HEK293 (cell line): ENCODE data around the gene CHST8.
A peak's percentile ranks its signal among the peaks of the same experiment; 100 is the strongest.

Source experiments
- CTCF ChIA-PET: fragments of 350-600 bp; formaldehyde crosslinking; extraction: SDS; loops from one replicate; lab custom pipeline; 2021; ENCODE audit warnings: antibody characterized with exemption; lab: Yijun Ruan, JAX
- POLR2A ChIA-PET: fragments of 300-600 bp; formaldehyde crosslinking; extraction: SDS; loops from one replicate; lab custom pipeline; 2020; ENCODE audit warnings: antibody characterized with exemption, inconsistent platforms; lab: Yijun Ruan, JAX
- H3K27ac ChIP-seq: fragments of 200-500 bp; sonication (Bioruptor generic); 2 replicates; pipeline ENCODE4 v1.5.1; 2014; ENCODE audit warnings: low read depth, low read length, control low read depth, inconsistent platforms; ENCODE audit errors: extremely low read depth
- H3K36me3 ChIP-seq, 2 experiments: fragments of 200-500 bp in 1 of 2; sonication (Bioruptor generic) in 1 of 2; 1 replicate in 1 of 2; 2 replicates in 1 of 2; pipeline ENCODE4 v1.5.1; 2014 to 2017; ENCODE audit warnings: inconsistent platforms in 2 of 2, low read length in 2 of 2; ENCODE audit not compliant: control insufficient read depth in 2 of 2, insufficient read depth in 1 of 2
- H3K4me1 ChIP-seq: fragments of 200-500 bp; sonication (Bioruptor generic); 2 replicates; pipeline ENCODE4 v1.5.1; 2014; ENCODE audit warnings: mild to moderate bottlenecking, low read length, inconsistent platforms; ENCODE audit not compliant: control insufficient read depth, insufficient read depth
- H3K4me3 ChIP-seq: 2 replicates; pipeline ENCODE4 v1.5.1; 2011; ENCODE audit warnings: low read depth, mild to moderate bottlenecking, control low read depth, low read length, moderate library complexity
- H3K9me3 ChIP-seq: fragments of 200-500 bp; sonication (Bioruptor generic); 2 replicates; pipeline ENCODE4 v1.5.1; 2014; ENCODE audit warnings: low read depth, low read length, inconsistent platforms; ENCODE audit not compliant: control insufficient read depth, insufficient read depth
- EGR2 ChIP-seq: fragments of 450-650 bp; formaldehyde crosslinking; IDR thresholded peaks from 2 replicates; pipeline ENCODE4 v1.5.1; 2016; ENCODE audit warnings: low read depth, missing biosample characterization, missing genetic modification characterization
- GLI2 ChIP-seq: fragments of 450-650 bp; formaldehyde crosslinking; IDR thresholded peaks from 2 replicates; pipeline ENCODE4; 2017; ENCODE audit warnings: missing biosample characterization, missing genetic modification characterization, low read depth, borderline replicate concordance
- REPIN1 ChIP-seq: fragments of 450-650 bp; formaldehyde crosslinking; IDR thresholded peaks from 2 replicates; pipeline ENCODE4 v1.5.1; 2017; ENCODE audit warnings: missing biosample characterization, missing genetic modification characterization, low read depth
- ZEB2 ChIP-seq: fragments of 450-650 bp; formaldehyde crosslinking; IDR thresholded peaks from 2 replicates; pipeline ENCODE4 v1.5.1; 2016; ENCODE audit warnings: missing biosample characterization, missing genetic modification characterization
- ZIC2 ChIP-seq: fragments of 450-650 bp; formaldehyde crosslinking; IDR thresholded peaks from 2 replicates; pipeline ENCODE4 v1.5.1; 2016; ENCODE audit warnings: missing biosample characterization, missing genetic modification characterization
- ZNF114 ChIP-seq: fragments of 450-650 bp; formaldehyde crosslinking; IDR thresholded peaks from 2 replicates; pipeline ENCODE4 v1.5.0; 2017; ENCODE audit warnings: missing biosample characterization, missing genetic modification characterization
- ZNF221 ChIP-seq: fragments of 450-650 bp; formaldehyde crosslinking; IDR thresholded peaks from 2 replicates; pipeline ENCODE4 v1.5.1; 2017; ENCODE audit warnings: missing biosample characterization, missing genetic modification characterization, borderline replicate concordance
- ZNF248 ChIP-seq: fragments of 450-650 bp; formaldehyde crosslinking; IDR thresholded peaks from 2 replicates; pipeline ENCODE4 v1.5.1; 2017; ENCODE audit warnings: missing biosample characterization, missing genetic modification characterization
- ZNF350 ChIP-seq: fragments of 450-650 bp; formaldehyde crosslinking; IDR thresholded peaks from 2 replicates; pipeline ENCODE4 v1.5.0; 2017; ENCODE audit warnings: missing biosample characterization, mild to moderate bottlenecking, missing genetic modification characterization
- ZNF623 ChIP-seq: fragments of 450-650 bp; formaldehyde crosslinking; IDR thresholded peaks from 2 replicates; pipeline ENCODE4 v1.5.1; 2016; ENCODE audit warnings: missing biosample characterization, missing genetic modification characterization
- ZNF654 ChIP-seq: fragments of 450-650 bp; formaldehyde crosslinking; IDR thresholded peaks from 2 replicates; pipeline ENCODE4 v1.5.1; 2016; ENCODE audit warnings: low read depth, missing biosample characterization, missing genetic modification characterization
- TF ChIP-seq, protein P1 (sequence below): fragments of 450-650 bp; formaldehyde crosslinking; conservative IDR thresholded peaks from 2 replicates; pipeline ENCODE4 v1.5.1; 2016; ENCODE audit warnings: low read depth, missing biosample characterization, missing genetic modification characterization
- TF ChIP-seq, protein P2 (sequence below): fragments of 450-650 bp; formaldehyde crosslinking; IDR thresholded peaks from 2 replicates; pipeline ENCODE4 v1.5.1; 2016; ENCODE audit warnings: missing biosample characterization, missing genetic modification characterization
- TF ChIP-seq, protein P3 (sequence below): fragments of 450-650 bp; formaldehyde crosslinking; IDR thresholded peaks from 2 replicates; pipeline ENCODE4 v1.5.1; 2016; ENCODE audit warnings: missing biosample characterization, missing genetic modification characterization
- TF ChIP-seq, protein P4 (sequence below): fragments of 450-650 bp; formaldehyde crosslinking; IDR thresholded peaks from 2 replicates; pipeline ENCODE4 v1.5.1; 2016; ENCODE audit warnings: missing biosample characterization, missing genetic modification characterization, low read depth
- TF ChIP-seq, protein P5 (sequence below): fragments of 450-650 bp; formaldehyde crosslinking; IDR thresholded peaks from 2 replicates; pipeline ENCODE4 v1.5.1; 2017; ENCODE audit warnings: missing biosample characterization, missing genetic modification characterization

The CHST8 gene

DNA sequence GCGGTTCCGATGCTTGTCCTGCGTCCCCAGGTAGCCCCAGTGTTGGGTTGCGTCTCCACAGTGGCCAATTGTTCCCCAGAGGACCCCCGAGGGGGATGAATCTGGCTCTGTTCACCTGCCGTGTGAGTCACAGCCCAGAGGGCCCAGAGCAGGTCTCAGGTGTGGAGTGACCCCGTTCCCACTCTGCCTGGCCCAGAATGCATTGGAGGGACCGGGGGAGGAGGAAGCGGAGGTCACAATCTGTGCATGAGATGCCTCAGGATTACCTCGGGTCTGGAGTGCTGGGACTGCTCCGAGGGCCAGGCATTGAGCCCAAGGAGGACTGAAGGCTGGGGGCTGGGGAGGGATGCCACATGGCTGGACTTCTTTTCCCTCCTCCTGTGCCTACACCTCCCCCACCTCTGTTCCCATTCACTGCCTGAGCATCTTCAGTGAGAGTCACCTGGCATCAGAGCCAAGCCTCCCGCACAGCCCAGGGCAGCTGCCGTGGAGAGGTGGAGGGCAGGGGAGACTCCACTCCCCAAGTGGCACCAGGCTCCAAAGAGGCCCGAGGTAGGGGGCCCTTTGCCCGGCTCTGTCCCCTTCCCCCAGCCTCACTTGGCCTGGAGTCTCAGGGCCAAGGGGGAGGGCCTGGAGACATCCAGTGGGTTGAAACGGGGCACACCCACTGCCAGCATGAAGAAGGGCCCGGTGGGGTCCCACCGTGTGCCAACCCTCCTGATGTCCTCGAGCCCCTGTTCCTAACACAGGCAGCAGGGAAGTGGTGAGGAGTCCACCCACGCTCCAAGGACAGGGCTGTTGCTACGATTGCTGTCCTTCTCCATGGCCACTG, 81.1 kb downstream of the CHST8 start:
- no peak overlapping the region for H3K4me3 ChIP-seq
- CTCF ChIA-PET: interaction anchor here (0.7 kb wide), 1 partner anchor 28 kb away, joined by 4 read pairs; no protein-coding TSS in a partner anchor
- H3K4me1 ChIP-seq: no peaks in the 10 kb centered on the region
- no peaks in the 10 kb centered on the region for H3K36me3 ChIP-seq
- POLR2A ChIA-PET: no interaction called here
- H3K9me3 ChIP-seq: no peaks in the 10 kb centered on the region
- no peak overlapping the region for H3K27ac ChIP-seq
- no peak for TF ChIP-seq ZNF221 (tag by site-specific recombination)
- TF ChIP-seq, protein P1, sequence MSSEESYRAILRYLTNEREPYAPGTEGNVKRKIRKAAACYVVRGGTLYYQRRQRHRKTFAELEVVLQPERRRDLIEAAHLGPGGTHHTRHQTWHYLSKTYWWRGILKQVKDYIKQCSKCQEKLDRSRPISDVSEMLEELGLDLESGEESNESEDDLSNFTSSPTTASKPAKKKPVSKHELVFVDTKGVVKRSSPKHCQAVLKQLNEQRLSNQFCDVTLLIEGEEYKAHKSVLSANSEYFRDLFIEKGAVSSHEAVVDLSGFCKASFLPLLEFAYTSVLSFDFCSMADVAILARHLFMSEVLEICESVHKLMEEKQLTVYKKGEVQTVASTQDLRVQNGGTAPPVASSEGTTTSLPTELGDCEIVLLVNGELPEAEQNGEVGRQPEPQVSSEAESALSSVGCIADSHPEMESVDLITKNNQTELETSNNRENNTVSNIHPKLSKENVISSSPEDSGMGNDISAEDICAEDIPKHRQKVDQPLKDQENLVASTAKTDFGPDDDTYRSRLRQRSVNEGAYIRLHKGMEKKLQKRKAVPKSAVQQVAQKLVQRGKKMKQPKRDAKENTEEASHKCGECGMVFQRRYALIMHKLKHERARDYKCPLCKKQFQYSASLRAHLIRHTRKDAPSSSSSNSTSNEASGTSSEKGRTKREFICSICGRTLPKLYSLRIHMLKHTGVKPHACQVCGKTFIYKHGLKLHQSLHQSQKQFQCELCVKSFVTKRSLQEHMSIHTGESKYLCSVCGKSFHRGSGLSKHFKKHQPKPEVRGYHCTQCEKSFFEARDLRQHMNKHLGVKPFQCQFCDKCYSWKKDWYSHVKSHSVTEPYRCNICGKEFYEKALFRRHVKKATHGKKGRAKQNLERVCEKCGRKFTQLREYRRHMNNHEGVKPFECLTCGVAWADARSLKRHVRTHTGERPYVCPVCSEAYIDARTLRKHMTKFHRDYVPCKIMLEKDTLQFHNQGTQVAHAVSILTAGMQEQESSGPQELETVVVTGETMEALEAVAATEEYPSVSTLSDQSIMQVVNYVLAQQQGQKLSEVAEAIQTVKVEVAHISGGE: no peak
- TF ChIP-seq, protein P2, sequence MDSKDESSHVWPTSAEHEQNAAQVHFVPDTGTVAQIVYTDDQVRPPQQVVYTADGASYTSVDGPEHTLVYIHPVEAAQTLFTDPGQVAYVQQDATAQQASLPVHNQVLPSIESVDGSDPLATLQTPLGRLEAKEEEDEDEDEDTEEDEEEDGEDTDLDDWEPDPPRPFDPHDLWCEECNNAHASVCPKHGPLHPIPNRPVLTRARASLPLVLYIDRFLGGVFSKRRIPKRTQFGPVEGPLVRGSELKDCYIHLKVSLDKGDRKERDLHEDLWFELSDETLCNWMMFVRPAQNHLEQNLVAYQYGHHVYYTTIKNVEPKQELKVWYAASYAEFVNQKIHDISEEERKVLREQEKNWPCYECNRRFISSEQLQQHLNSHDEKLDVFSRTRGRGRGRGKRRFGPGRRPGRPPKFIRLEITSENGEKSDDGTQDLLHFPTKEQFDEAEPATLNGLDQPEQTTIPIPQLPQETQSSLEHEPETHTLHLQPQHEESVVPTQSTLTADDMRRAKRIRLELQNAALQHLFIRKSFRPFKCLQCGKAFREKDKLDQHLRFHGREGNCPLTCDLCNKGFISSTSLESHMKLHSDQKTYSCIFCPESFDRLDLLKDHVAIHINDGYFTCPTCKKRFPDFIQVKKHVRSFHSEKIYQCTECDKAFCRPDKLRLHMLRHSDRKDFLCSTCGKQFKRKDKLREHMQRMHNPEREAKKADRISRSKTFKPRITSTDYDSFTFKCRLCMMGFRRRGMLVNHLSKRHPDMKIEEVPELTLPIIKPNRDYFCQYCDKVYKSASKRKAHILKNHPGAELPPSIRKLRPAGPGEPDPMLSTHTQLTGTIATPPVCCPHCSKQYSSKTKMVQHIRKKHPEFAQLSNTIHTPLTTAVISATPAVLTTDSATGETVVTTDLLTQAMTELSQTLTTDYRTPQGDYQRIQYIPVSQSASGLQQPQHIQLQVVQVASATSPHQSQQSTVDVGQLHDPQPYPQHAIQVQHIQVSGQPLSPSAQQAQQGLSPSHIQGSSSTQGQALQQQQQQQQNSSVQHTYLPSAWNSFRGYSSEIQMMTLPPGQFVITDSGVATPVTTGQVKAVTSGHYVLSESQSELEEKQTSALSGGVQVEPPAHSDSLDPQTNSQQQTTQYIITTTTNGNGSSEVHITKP: no peak
- TF ChIP-seq, protein P3, sequence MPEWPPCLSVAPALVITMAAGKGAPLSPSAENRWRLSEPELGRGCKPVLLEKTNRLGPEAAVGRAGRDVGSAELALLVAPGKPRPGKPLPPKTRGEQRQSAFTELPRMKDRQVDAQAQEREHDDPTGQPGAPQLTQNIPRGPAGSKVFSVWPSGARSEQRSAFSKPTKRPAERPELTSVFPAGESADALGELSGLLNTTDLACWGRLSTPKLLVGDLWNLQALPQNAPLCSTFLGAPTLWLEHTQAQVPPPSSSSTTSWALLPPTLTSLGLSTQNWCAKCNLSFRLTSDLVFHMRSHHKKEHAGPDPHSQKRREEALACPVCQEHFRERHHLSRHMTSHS (tag by site-specific recombination): no peak
- no peak for TF ChIP-seq ZNF350 (tag by site-specific recombination)
- TF ChIP-seq, protein P4, sequence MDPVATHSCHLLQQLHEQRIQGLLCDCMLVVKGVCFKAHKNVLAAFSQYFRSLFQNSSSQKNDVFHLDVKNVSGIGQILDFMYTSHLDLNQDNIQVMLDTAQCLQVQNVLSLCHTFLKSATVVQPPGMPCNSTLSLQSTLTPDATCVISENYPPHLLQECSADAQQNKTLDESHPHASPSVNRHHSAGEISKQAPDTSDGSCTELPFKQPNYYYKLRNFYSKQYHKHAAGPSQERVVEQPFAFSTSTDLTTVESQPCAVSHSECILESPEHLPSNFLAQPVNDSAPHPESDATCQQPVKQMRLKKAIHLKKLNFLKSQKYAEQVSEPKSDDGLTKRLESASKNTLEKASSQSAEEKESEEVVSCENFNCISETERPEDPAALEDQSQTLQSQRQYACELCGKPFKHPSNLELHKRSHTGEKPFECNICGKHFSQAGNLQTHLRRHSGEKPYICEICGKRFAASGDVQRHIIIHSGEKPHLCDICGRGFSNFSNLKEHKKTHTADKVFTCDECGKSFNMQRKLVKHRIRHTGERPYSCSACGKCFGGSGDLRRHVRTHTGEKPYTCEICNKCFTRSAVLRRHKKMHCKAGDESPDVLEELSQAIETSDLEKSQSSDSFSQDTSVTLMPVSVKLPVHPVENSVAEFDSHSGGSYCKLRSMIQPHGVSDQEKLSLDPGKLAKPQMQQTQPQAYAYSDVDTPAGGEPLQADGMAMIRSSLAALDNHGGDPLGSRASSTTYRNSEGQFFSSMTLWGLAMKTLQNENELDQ (tag by site-specific recombination): no peak
- no peak for TF ChIP-seq ZNF654 (tag by site-specific recombination)
- TF ChIP-seq GLI2: no peak
- TF ChIP-seq ZNF623 (tag by site-specific recombination): no peak
- TF ChIP-seq, protein P5, sequence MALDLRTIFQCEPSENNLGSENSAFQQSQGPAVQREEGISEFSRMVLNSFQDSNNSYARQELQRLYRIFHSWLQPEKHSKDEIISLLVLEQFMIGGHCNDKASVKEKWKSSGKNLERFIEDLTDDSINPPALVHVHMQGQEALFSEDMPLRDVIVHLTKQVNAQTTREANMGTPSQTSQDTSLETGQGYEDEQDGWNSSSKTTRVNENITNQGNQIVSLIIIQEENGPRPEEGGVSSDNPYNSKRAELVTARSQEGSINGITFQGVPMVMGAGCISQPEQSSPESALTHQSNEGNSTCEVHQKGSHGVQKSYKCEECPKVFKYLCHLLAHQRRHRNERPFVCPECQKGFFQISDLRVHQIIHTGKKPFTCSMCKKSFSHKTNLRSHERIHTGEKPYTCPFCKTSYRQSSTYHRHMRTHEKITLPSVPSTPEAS: no peak
- no peak for TF ChIP-seq ZNF248 (tag by site-specific recombination)

DNA sequence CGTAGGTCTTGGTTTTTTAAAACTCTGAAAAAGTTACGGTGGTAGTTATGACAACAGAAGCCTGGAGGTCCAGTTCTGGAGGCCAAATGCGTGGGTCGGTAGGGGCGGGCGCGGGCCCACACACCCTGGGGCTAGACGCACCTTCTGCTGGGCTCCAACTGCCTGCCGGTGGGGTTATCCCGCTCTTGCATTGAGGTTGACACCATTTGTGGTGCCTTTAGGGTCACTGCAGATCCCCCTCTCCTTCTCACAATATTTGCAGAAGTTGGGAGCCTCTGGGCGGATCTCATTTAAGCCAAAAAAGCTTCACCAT, 81.6 kb downstream of the CHST8 start:
- ChIA-PET POLR2A (no interaction called here), CTCF (no interaction called here)
- TF ChIP-seq EGR2 (tag by site-specific recombination) (peak; percentile 22; the same call in 1 of the 2 replicates), ZEB2 (no peak), REPIN1 (no peak), ZNF114 (no peak), ZIC2 (tag by site-specific recombination) (no peak)
- H3K4me3 ChIP-seq: no peak overlapping the region
- no peak overlapping the region for H3K27ac ChIP-seq
- H3K9me3 ChIP-seq: no peaks in the 10 kb centered on the region
- no peaks in the 10 kb centered on the region for H3K36me3 ChIP-seq
- no peaks in the 10 kb centered on the region for H3K4me1 ChIP-seq
